Smooth muscle cell (in vitro differentiated cells): ENCODE measurements around the gene ADARB2. TPM values are rescaled to one million over a fixed set of nuclear protein-coding genes. Genes with fewer than 3 reads are reported as not detected.

Source experiments
- DNase-seq: peaks from one replicate; lab custom pipeline; 2025; ENCODE audit not compliant: unreplicated experiment; lab: John Stamatoyannopoulos, UW
- H2AFZ ChIP-seq: fragments of 200-600 bp; sonication (generic); 2 replicates; pipeline ENCODE4 v1.6.0; 2016; ENCODE audit warnings: antibody characterized with exemption, low read depth, mild to moderate bottlenecking
- H3F3A ChIP-seq: fragments of 200-600 bp; sonication (generic); 2 replicates; pipeline ENCODE4 v1.6.0; 2017; ENCODE audit warnings: antibody characterized with exemption, low read depth
- H3K27ac ChIP-seq: fragments of 200-600 bp; sonication (generic); 2 replicates; pipeline ENCODE4 v1.5.1; 2016; ENCODE audit warnings: low read depth, mild to moderate bottlenecking
- H3K27me3 ChIP-seq: fragments of 200-600 bp; sonication (generic); 2 replicates; pipeline ENCODE4 v1.6.1; 2016; ENCODE audit warnings: low read depth, mild to moderate bottlenecking
- H3K36me3 ChIP-seq: fragments of 200-600 bp; sonication (generic); 2 replicates; pipeline ENCODE4 v1.5.1; 2016; ENCODE audit warnings: low read depth
- H3K4me1 ChIP-seq: fragments of 200-600 bp; sonication (generic); 2 replicates; pipeline ENCODE4 v1.5.1; 2016; ENCODE audit warnings: low read depth
- H3K4me2 ChIP-seq: fragments of 200-600 bp; sonication (generic); 2 replicates; pipeline ENCODE4 v1.6.0; 2016; ENCODE audit warnings: mild to moderate bottlenecking
- H3K4me3 ChIP-seq: fragments of 200-600 bp; sonication (generic); 2 replicates; pipeline ENCODE4 v1.5.1; 2016; ENCODE audit warnings: mild to moderate bottlenecking
- H3K79me2 ChIP-seq: fragments of 200-600 bp; sonication (generic); 2 replicates; pipeline ENCODE4 v1.6.0; 2016; ENCODE audit warnings: low read depth, mild to moderate bottlenecking
- H3K9ac ChIP-seq: fragments of 200-600 bp; sonication (generic); 2 replicates; pipeline ENCODE4 v1.6.0; 2016; ENCODE audit warnings: low read depth
- H3K9me3 ChIP-seq: fragments of 200-600 bp; sonication (generic); replicated peaks from 2 replicates; pipeline ENCODE4 v1.5.1; 2016; ENCODE audit warnings: low read depth
- H4K20me1 ChIP-seq: fragments of 200-600 bp; sonication (generic); 2 replicates; pipeline ENCODE4 v1.6.0; 2016; ENCODE audit warnings: low read depth
- WGBS: methylation state at CpG from one replicate; pipeline ENCODE4 v1.1.7; 2016; ENCODE audit warnings: low lambda C conversion rate; 5-methylcytosine and 5-hydroxymethylcytosine counted together
- polyA plus RNA-seq: library from polyadenylated mRNA; unstranded; fragments of >200 nt; fragmentation: Nextera tagmentation; extraction: Ambion mirVana; gene quantifications from 2 replicates; pipeline ENCODE4 v1.2.1, GENCODE V29; 2016
- total RNA-seq: library from RNA; depleted of rRNA; stranded (reverse); fragments of >200 nt; gene quantifications from 2 replicates; pipeline ENCODE4 v1.2.3, GENCODE V29; 2014
- TF ChIP-seq, protein P1 (sequence below): fragments of 200-600 bp; sonication (generic); IDR thresholded peaks from 2 replicates; pipeline ENCODE4 v1.5.1; 2017; ENCODE audit warnings: borderline replicate concordance, mild to moderate bottlenecking, antibody characterized with exemption; ENCODE audit not compliant: insufficient read depth, poor library complexity, severe bottlenecking

The ADARB2 gene
- total and polyA plus RNA-seq, 2 experiments from 2014 or later, result 0.13 to 0.39 TPM

DNA sequence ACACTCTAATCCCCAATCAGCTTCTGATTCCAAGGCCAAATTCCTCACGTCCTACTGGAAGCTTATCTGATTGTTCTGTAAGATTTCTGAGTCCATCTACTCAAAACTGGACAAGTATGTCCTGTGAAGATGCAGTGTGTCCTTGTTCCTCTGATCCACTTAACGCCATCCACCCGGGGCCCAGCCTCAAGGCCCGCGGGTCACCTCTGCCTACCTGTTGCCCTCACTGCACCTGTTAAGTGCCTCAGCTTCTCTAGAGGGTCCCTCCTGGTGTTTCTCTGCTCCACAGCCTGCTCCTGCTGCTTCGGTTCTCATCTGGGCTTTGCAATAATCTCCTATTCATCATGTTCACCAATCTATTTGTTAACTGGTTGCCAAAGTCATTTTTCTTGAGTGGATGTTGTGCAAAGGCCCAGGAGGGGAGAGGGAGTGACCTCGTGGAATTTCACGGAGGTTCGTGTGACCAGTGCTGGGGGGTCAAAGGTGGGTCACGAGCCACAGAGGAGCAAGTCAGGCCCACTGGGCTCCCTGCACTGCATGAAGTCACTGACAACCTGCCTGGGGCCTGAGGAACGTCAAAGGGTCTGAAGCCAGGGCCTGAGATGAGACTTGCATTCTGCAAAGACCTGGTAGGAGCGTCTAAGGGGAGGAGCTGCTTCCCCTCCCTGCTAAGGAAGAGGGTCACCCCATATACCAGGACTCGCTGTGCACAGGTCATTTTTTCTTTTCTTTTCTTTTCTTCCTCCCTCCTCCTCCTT is 343.0 kb downstream of the ADARB2 start:
- no peak for DNase-seq
- H3K9me3 ChIP-seq, result no peaks in the 10 kb centered on the region
- WGBS, result 90% methylated on average over 13 of the region's 13 CpGs
- no peaks in the 10 kb centered on the region for H3F3A ChIP-seq
- no peaks in the 10 kb centered on the region for H3K4me1 ChIP-seq
- no peak overlapping the region for H2AFZ ChIP-seq
- no peak overlapping the region for H3K9ac ChIP-seq
- TF ChIP-seq, protein P1, sequence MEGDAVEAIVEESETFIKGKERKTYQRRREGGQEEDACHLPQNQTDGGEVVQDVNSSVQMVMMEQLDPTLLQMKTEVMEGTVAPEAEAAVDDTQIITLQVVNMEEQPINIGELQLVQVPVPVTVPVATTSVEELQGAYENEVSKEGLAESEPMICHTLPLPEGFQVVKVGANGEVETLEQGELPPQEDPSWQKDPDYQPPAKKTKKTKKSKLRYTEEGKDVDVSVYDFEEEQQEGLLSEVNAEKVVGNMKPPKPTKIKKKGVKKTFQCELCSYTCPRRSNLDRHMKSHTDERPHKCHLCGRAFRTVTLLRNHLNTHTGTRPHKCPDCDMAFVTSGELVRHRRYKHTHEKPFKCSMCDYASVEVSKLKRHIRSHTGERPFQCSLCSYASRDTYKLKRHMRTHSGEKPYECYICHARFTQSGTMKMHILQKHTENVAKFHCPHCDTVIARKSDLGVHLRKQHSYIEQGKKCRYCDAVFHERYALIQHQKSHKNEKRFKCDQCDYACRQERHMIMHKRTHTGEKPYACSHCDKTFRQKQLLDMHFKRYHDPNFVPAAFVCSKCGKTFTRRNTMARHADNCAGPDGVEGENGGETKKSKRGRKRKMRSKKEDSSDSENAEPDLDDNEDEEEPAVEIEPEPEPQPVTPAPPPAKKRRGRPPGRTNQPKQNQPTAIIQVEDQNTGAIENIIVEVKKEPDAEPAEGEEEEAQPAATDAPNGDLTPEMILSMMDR, result no peak
- no peaks in the 10 kb centered on the region for H3K79me2 ChIP-seq
- no peaks in the 10 kb centered on the region for H3K36me3 ChIP-seq
- H3K27me3 ChIP-seq, result no peaks in the 10 kb centered on the region
- no peak overlapping the region for H3K4me3 ChIP-seq
- H4K20me1 ChIP-seq, result no peaks in the 10 kb centered on the region
- no peak overlapping the region for H3K27ac ChIP-seq
- H3K4me2 ChIP-seq, result no peak overlapping the region

DNA sequence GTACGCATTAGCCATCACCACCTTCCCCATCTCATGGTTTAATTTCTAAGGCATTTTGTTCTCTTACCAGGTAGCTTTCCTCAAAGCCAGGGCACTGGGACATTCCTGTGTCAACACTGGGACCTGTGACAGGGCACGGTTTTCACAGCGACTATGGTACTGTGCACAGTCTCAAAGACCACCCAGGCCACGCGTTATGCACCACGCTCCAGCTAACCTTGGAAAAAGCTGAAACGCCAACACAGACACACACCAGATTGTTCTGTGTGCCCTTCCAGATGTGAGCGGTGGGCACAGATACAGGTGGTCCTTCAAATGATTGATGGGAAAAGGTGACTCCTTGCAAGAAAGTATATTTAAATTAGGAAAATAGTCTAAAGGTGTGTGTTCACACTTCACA is 343.8 kb downstream of the ADARB2 start:
- no peaks in the 10 kb centered on the region for H4K20me1 ChIP-seq
- H3K79me2 ChIP-seq, result no peaks in the 10 kb centered on the region
- H3K27ac ChIP-seq, result no peak overlapping the region
- H3K4me3 ChIP-seq, result no peak overlapping the region
- H3K27me3 ChIP-seq, result no peaks in the 10 kb centered on the region
- no peak overlapping the region for H3K9ac ChIP-seq
- WGBS, result 95% methylated on average over 8 of the region's 8 CpGs
- TF ChIP-seq, protein P1, result no peak
- no peaks in the 10 kb centered on the region for H3K36me3 ChIP-seq
- no peak overlapping the region for H3K4me2 ChIP-seq
- H3K4me1 ChIP-seq, result no peaks in the 10 kb centered on the region
- H3F3A ChIP-seq, result no peaks in the 10 kb centered on the region
- no peak overlapping the region for H2AFZ ChIP-seq
- no peak for DNase-seq
- H3K9me3 ChIP-seq, result no peaks in the 10 kb centered on the region

DNA sequence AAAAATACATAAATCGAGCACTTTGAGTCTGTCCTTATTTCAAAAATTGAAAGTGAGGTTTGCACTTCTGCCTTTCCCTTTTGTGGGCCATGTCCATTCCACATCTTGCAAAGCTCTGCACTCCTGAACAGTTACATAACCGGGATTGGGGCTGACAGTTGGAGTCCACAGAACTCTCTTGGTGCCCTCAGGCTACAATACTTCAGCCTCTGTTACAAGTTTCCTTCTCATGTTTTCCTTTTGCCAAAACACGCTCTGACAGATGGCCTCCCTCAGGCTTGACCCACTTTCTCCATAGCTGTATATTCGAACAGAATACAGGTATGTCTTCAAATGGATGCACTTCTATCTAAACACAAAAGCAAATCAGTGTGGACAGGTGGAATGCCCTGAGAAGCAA is 345.2 kb downstream of the ADARB2 start:
- H3K36me3 ChIP-seq, result no peaks in the 10 kb centered on the region
- no peaks in the 10 kb centered on the region for H4K20me1 ChIP-seq
- H2AFZ ChIP-seq, result no peak overlapping the region
- no peak overlapping the region for H3K4me3 ChIP-seq
- no peaks in the 10 kb centered on the region for H3K27me3 ChIP-seq
- no peaks in the 10 kb centered on the region for H3K9me3 ChIP-seq
- no peak overlapping the region for H3K4me2 ChIP-seq
- H3K4me1 ChIP-seq, result no peaks in the 10 kb centered on the region
- no peak overlapping the region for H3K9ac ChIP-seq
- H3K27ac ChIP-seq, result no peak overlapping the region
- H3F3A ChIP-seq, result no peaks in the 10 kb centered on the region
- 74% methylated on average over 4 of the region's 4 CpGs for WGBS
- no peak for DNase-seq
- H3K79me2 ChIP-seq, result no peaks in the 10 kb centered on the region
- TF ChIP-seq, protein P1, result no peak

DNA sequence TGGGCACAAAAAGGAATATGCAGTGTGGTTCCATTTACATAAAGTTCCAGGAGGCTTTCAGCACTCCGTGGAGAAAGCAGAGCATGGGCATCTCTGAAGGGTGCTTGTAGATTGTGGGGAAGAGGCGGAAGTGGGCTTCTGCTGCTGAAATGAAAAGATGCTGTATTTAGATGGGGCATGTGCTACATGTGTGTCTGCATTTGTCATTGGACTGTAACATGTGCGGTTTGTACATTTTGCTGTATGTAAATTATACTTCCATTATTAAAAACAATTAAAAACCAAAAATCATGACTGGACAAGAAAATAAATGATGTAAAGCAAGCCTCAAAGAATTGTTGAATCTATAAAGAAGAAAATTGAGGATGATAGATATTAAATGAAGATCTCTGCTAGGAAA is 347.1 kb downstream of the ADARB2 start:
- 90% methylated on average over 3 of the region's 3 CpGs for WGBS
- no peak overlapping the region for H2AFZ ChIP-seq
- H3K4me1 ChIP-seq, result no peaks in the 10 kb centered on the region
- H3K4me2 ChIP-seq, result no peak overlapping the region
- H3K36me3 ChIP-seq, result no peaks in the 10 kb centered on the region
- TF ChIP-seq, protein P1, result no peak
- no peak overlapping the region for H3K27ac ChIP-seq
- no peak for DNase-seq
- H3K9ac ChIP-seq, result no peak overlapping the region
- no peaks in the 10 kb centered on the region for H3K9me3 ChIP-seq
- H3F3A ChIP-seq, result no peaks in the 10 kb centered on the region
- no peaks in the 10 kb centered on the region for H3K27me3 ChIP-seq
- no peaks in the 10 kb centered on the region for H4K20me1 ChIP-seq
- no peaks in the 10 kb centered on the region for H3K79me2 ChIP-seq
- no peak overlapping the region for H3K4me3 ChIP-seq
